Activated CD8-positive, alpha-beta T cell treated with anti-CD3 and anti-CD28 coated beads for 36 hours (primary cell): ENCODE results near the gene CYP2A7. TPM values are rescaled to one million over a fixed set of nuclear protein-coding genes. Genes with fewer than 3 reads are reported as not detected.
"Not testable (repeated sequence)": the region's sequence is repeated elsewhere in the genome, so short reads cannot be mapped to it uniquely, and the experiment has no call there.

Experiments
- ATAC-seq: fragments of 200-7000 bp; cut with Tn5 transposase; one replicate; pipeline ENCODE4 v1.10.0; 2021; ENCODE audit warnings: mild to moderate bottlenecking, moderate library complexity
- CTCF ChIA-PET: fragments of 350-600 bp; sonication (Branson Sonifier 250); formaldehyde crosslinking; loops from one replicate; lab custom pipeline; 2021; ENCODE audit warnings: antibody characterized with exemption; lab: Charles Lee
- POLR2A ChIA-PET: fragments of 350-600 bp; sonication (Branson Sonifier 250); formaldehyde crosslinking; loops from one replicate; lab custom pipeline; 2021; ENCODE audit warnings: antibody characterized with exemption; lab: Charles Lee
- DNase-seq: peaks from one replicate; pipeline ENCODE4 v3.0.0-alpha.2; 2020
- H3K27ac Mint-ChIP-seq: one replicate; pipeline ENCODE4 v1.8.0; 2021; ENCODE audit warnings: mild to moderate bottlenecking, mixed read lengths
- H3K27me3 Mint-ChIP-seq: one replicate; pipeline ENCODE4 v1.8.0; 2021; ENCODE audit warnings: mixed read lengths
- H3K36me3 Mint-ChIP-seq: one replicate; pipeline ENCODE4 v1.8.0; 2021; ENCODE audit warnings: low read depth, mixed read lengths
- H3K4me1 Mint-ChIP-seq: one replicate; pipeline ENCODE4 v1.8.0; 2021; ENCODE audit warnings: low read depth, mixed read lengths
- H3K4me3 Mint-ChIP-seq: one replicate; pipeline ENCODE4 v1.8.0; 2021; ENCODE audit warnings: mild to moderate bottlenecking, moderate library complexity, mixed read lengths
- H3K9me3 Mint-ChIP-seq: one replicate; pipeline ENCODE4 v1.8.0; 2021; ENCODE audit warnings: mixed read lengths
- CTCF ChIP-seq: fragments of 200-600 bp; IDR thresholded peaks from one replicate; pipeline ENCODE4 v1.8.0; 2022; ENCODE audit warnings: antibody characterized with exemption, mild to moderate bottlenecking
- intact Hi-C: fragments of 100-400 bp; cut with micrococcal nuclease; formaldehyde crosslinking; loops from one replicate; pipeline ENCODE4 v1.10.0; 2022
- total RNA-seq, 2 experiments: library from RNA; stranded (reverse); gene quantifications; one replicate each; pipeline ENCODE4 v1.2.3, GENCODE V29; 2021

The CYP2A7 gene
- total RNA-seq, 2 experiments from 2014 or later: not detected

- intact Hi-C loops: no loop called here
- no peak for TF ChIP-seq CTCF
- Mint-ChIP-seq H3K36me3 (no peaks in the 10 kb centered on the region), H3K27ac (no peak overlapping the region), H3K27me3 (no peaks in the 10 kb centered on the region), H3K9me3 (no peaks in the 10 kb centered on the region), H3K4me1 (peaks cover 15% of the 10 kb centered on the region), H3K4me3 (no peak overlapping the region)
- DNase-seq (no peak), ATAC-seq (no peak)
- ChIA-PET POLR2A (interaction anchor here (1.1 kb wide), 1 partner anchor 30 kb away, joined by 3 read pairs; no protein-coding TSS in a partner anchor), CTCF (interaction anchor here (1.2 kb wide), 1 partner anchor 314 kb away, joined by 4 read pairs; no protein-coding TSS in a partner anchor)
Observed at GRCh38 chr19:40836754-40837429, 45.1 kb downstream of the CYP2A7 start.

GRCh38 chr19:40833728-40834533, 48.1 kb downstream of the CYP2A7 start:
- DNase-seq, H3K36me3 Mint-ChIP-seq, H3K9me3 Mint-ChIP-seq, H3K27me3 Mint-ChIP-seq, ATAC-seq, H3K4me3 Mint-ChIP-seq, intact Hi-C loops: not testable (repeated sequence)
- Mint-ChIP-seq H3K27ac (peak overlapping the region; percentile 8), H3K4me1 (peaks cover 17% of the 10 kb centered on the region)
- CTCF ChIA-PET: interaction anchor here (0.5 to 1.0 kb wide), 2 partner anchors 14 to 171 kb away, joined by 3 read pairs; no protein-coding TSS in a partner anchor
- POLR2A ChIA-PET: interaction anchor here (0.7 kb wide), 1 partner anchor 486 kb away, joined by 3 read pairs; the partner anchor contains the start of gene C19orf47

- CTCF ChIA-PET: interaction anchor here (1.0 to 1.7 kb wide), 3 partner anchors 12 to 24 kb away, joined by 3 to 5 read pairs (median 3); no protein-coding TSS in a partner anchor
- DNase-seq, H3K36me3 Mint-ChIP-seq, H3K27ac Mint-ChIP-seq, POLR2A ChIA-PET, H3K4me3 Mint-ChIP-seq, H3K27me3 Mint-ChIP-seq, H3K9me3 Mint-ChIP-seq, intact Hi-C loops: not testable (repeated sequence)
- peaks cover 17% of the 10 kb centered on the region for H3K4me1 Mint-ChIP-seq
- peak; percentile 51 for ATAC-seq
Observed at GRCh38 chr19:40832431-40832790, 49.6 kb downstream of the CYP2A7 start.

GRCh38 chr19:40831502-40832430, 50.3 kb downstream of the CYP2A7 start:
- intact Hi-C loops: no loop called here
- Mint-ChIP-seq H3K4me3 (no peak overlapping the region), H3K27me3 (no peaks in the 10 kb centered on the region), H3K4me1 (peaks cover 23% of the 10 kb centered on the region), H3K9me3 (no peaks in the 10 kb centered on the region), H3K36me3 (peaks cover 4% of the 10 kb centered on the region), H3K27ac (no peak overlapping the region)
- ATAC-seq (no peak), DNase-seq (no peak)
- CTCF ChIA-PET: interaction anchor here (1.0 to 1.7 kb wide), 2 partner anchors 12 to 24 kb away, joined by 3 to 5 read pairs; no protein-coding TSS in a partner anchor
- TF ChIP-seq CTCF: no peak
- POLR2A ChIA-PET: no interaction called here

GRCh38 chr19:40830741-40831140, 51.3 kb downstream of the CYP2A7 start:
- POLR2A ChIA-PET: not testable (repeated sequence)

GRCh38 chr19:40829205-40829604, 52.8 kb downstream of the CYP2A7 start:
- Mint-ChIP-seq H3K36me3 (peaks cover 4% of the 10 kb centered on the region), H3K9me3 (no peaks in the 10 kb centered on the region), H3K4me1 (peaks cover 32% of the 10 kb centered on the region), H3K27ac (no peak overlapping the region), H3K27me3 (no peaks in the 10 kb centered on the region), H3K4me3 (no peak overlapping the region)
- DNase-seq: no peak
- CTCF ChIA-PET: interaction anchor here (1.0 to 2.0 kb wide), 2 partner anchors 146 to 166 kb away, joined by 3 to 4 read pairs; no protein-coding TSS in a partner anchor
- intact Hi-C loops: no loop called here
- TF ChIP-seq CTCF: no peak
- POLR2A ChIA-PET: no interaction called here
- ATAC-seq: no peak

More at GRCh38 chr19:40830741-40831140, 51.3 kb downstream of the CYP2A7 start:
- H3K27me3 Mint-ChIP-seq, ATAC-seq, H3K27ac Mint-ChIP-seq, DNase-seq, intact Hi-C loops, H3K4me3 Mint-ChIP-seq, H3K36me3 Mint-ChIP-seq, H3K9me3 Mint-ChIP-seq, CTCF ChIA-PET: not testable (repeated sequence)
- H3K4me1 Mint-ChIP-seq: peaks cover 27% of the 10 kb centered on the region
